ENCODE results near the gene SPIRE2.
"Not testable (repeated sequence)": the region's sequence is repeated elsewhere in the genome, so short reads cannot be mapped to it uniquely, and the experiment has no call there.

SPIRE2 gene

GRCh38 chr16:89823087-89823823 lies 5.0 kb upstream of the SPIRE2 start:
- no peak for DNase-seq (ENCODE audit: extremely low spot score)
- no peak for TF ChIP-seq CTCF (IDR thresholded peaks at IDR 0.05; ENCODE audit: control extremely low read depth, extremely low read depth, low read depth, missing control alignments)
- CTCF ChIA-PET = interaction anchor here (0.7 kb wide), 1 partner anchor 38 kb away, joined by 3 read pairs; no protein-coding TSS in a partner anchor
- POLR2A ChIA-PET = no interaction called here

- POLR2A ChIA-PET; DNase-seq (ENCODE audit: extremely low spot score); CTCF ChIA-PET: not testable (repeated sequence)
Observed at GRCh38 chr16:89823824-89824148, 4.5 kb upstream of the SPIRE2 start.

DNA sequence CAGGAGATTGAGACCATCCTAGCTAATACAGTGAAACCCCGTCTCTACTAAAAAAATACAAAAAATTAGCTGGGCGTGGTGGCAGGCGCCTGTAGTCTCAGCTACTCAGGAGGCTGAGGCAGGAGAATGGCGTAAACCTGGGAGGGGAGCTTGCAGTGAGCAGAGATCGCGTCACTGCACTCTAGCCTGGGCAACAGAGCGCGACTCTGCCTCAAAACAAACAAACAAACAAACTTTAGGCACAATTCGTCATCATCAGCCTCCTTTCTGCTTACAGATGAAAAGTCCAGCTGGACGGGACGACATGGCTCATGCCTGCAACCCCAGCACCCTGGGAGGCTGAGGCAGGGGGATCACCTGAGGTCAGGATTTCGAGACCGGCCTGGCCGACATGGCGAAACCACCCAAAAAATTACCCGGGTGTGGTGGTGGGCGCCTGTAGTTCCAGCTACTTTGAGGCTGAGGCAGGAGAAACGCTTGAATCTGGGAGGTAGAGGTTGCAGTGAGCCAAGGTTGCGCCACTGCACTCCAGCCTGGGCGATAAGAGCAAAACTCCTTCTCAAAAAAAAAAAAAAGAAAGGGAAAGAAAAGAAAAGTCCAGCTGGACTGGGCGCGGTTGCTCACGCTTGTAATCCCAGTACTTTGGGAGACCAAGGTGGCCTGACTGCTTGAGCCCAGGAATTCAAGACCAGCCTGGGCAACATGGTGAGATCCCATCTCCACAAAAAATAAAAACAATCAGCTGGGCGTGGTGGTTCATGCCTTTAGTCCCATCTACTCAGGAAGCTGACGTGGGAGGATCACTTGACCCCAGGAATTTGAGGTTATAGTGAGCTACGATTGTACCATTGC lies 1.5 kb upstream of the SPIRE2 start:
- POLR2A ChIA-PET = interaction anchor here (0.6 kb wide), 1 partner anchor 14 kb away, joined by 3 read pairs; no protein-coding TSS in a partner anchor

GRCh38 chr16:89827383-89828198 lies 684 bp upstream of the SPIRE2 start:
- CTCF ChIA-PET = interaction anchor here (1.5 to 2.0 kb wide), 2 partner anchors 32 to 33 kb away, joined by 5 to 14 read pairs; no protein-coding TSS in a partner anchor
- POLR2A ChIA-PET = no interaction called here
- TF ChIP-seq CTCF (IDR thresholded peaks at IDR 0.05; ENCODE audit: control extremely low read depth, extremely low read depth, low read depth, missing control alignments) = no peak
- DNase-seq (ENCODE audit: extremely low spot score) = no peak

More for the DNA sequence above, 1.5 kb upstream of the SPIRE2 start:
- DNase-seq (ENCODE audit: extremely low spot score) = no peak
- CTCF ChIA-PET = interaction anchor here (1.5 kb wide), 1 partner anchor 33 kb away, joined by 5 read pairs; no protein-coding TSS in a partner anchor
- no peak for TF ChIP-seq CTCF (IDR thresholded peaks at IDR 0.05; ENCODE audit: control extremely low read depth, extremely low read depth, low read depth, missing control alignments)

DNA sequence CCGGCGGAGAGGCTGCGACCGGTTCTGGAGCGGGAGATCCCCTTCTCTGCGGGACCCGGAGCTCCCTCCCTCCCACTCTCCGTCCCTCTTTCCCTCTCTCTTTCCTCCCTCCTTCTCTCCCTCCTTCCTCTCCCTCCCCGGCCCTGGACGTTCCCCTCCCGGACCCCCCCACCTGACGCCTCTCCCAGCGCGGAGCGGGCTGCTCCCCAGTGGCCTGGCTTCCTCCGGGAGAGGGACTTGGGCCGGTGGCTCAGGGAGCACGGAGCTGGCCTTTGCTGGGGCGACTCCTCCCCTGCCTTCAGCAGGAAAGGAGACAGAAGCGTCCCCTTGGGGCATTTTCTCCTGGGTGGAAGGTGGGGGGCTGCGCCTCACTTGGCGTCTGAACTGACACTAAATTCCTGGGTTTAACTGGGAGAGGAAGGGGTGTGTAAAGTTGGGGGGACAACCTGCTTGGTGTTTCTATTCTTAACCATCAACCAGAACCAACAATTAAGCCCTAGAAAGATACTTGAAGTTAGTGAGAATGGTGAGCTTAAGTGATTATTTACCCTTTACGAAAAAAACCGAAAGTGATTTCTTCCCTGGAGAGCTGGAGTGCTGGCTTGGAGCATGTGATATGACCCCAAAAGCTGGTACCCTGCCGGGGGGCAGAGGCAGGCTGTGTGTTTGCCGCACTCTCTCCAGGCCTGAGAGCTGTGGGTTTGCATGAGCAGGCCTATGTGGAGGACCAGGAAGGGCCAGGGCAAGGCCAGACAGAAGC lies 775 bp downstream of the SPIRE2 start:
- POLR2A ChIA-PET = no interaction called here
- CTCF ChIA-PET = interaction anchor here (2.0 kb wide), 1 partner anchor 31 kb away, joined by 14 read pairs; no protein-coding TSS in a partner anchor

More for the DNA sequence above, 775 bp downstream of the SPIRE2 start:
- DNase-seq (ENCODE audit: extremely low spot score) = no peak
- no peak for TF ChIP-seq CTCF (IDR thresholded peaks at IDR 0.05; ENCODE audit: control extremely low read depth, extremely low read depth, low read depth, missing control alignments)

Measured in GM10248 (cell line).